ENCODE results near the gene E2F3. TPM values are rescaled to one million over a fixed set of nuclear protein-coding genes. Genes with fewer than 3 reads are reported as not detected.

Gene E2F3
- total RNA-seq, 1 experiment from 2014 or later: 27.1 TPM

DNA sequence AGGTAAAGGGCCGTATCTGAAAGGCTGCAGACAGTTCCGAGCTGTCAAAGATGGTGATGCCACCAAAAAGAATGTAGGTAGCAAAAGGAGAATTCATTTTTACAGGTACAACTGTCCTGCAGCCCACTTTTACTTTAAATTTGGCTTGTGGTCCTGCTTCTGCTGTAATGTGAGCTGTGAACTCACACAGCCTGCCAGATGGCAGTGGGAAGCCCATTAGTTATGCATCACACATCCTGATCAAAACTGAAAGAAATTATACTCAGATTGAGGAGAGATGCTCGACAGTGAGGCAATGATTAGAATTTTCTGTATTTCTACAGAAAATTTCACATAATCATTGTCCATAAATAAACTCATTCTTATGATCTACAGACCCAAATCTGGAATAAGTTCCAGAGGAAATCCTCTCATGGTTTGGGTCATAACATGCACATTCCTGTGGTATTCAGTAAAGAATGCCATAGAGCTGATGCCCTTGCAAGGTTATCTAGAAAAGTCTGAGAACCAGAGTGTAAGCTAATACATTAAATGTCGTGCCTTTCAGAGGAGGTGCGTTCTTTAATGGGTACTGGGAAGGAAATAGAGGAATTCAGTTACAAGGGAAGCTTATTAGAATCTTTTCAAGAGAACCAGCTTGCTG is 23.9 kb upstream of the E2F3 start:
- DNase-seq (ENCODE audit: low read depth, low spot score): no peak
- BruUV-seq (replicated peaks): no TSS peak
- Histone ChIP-seq H3K4me3 (replicated peaks in 1 of 2; ENCODE audit: low read depth in 1 of 2, low read length in 2 of 2) (no peak overlapping the region), H4K20me1 (ENCODE audit: insufficient read depth) (no peaks in the 10 kb centered on the region), H3K79me2 (ENCODE audit: insufficient read depth, low read length) (no peaks in the 10 kb centered on the region), H3K9ac (ENCODE audit: low read length) (no peak overlapping the region), H3K4me2 (ENCODE audit: low read length) (no peak overlapping the region), H3K4me1 (ENCODE audit: control insufficient read depth in 1 of 2, insufficient read depth in 2 of 2, low read length in 2 of 2) (peaks cover 0 to 5% of the 10 kb centered on the region in 2 experiments; a peak in 1 of 4 replicates), H3K9me2 (ENCODE audit: insufficient read depth) (no peaks in the 10 kb centered on the region), H2AFZ (ENCODE audit: low read depth, low read length, poor library complexity, severe bottlenecking) (no peak overlapping the region), H3K27me3 (ENCODE audit: insufficient read depth, low read length) (no peaks in the 10 kb centered on the region), H3K36me3 (ENCODE audit: control insufficient read depth in 1 of 2, insufficient read depth in 2 of 2, low read length in 2 of 2) (no peaks in the 10 kb centered on the region), H3K9me3 (ENCODE audit: control insufficient read depth in 1 of 2, insufficient read depth in 1 of 2, low read depth in 1 of 2, low read length in 2 of 2) (no peaks in the 10 kb centered on the region), H3K27ac (ENCODE audit: low read depth, low read length) (no peak overlapping the region)
- ChIA-PET RAD21 (ENCODE audit: low non-redundant PET in 1 of 2, low total read pairs in 2 of 2, uncharacterized antibody in 2 of 2, unreplicated experiment in 2 of 2) (no interaction called here), POLR2A (no interaction called here), CTCF (interaction anchor here (1.4 kb wide), 1 partner anchor 23 kb away, joined by 3 read pairs; no protein-coding TSS in a partner anchor)
- ATAC-seq: no peak
- TF ChIP-seq POLR2A (IDR thresholded peaks at IDR 0.05; ENCODE audit: borderline replicate concordance, extremely low read depth, insufficient read depth, insufficient read length) (no peak), EZH2phosphoT487 (IDR thresholded peaks at IDR 0.05; ENCODE audit: borderline replicate concordance) (no peak), SP1 (IDR thresholded peaks at IDR 0.05; ENCODE audit: low read depth) (no peak), SIN3A (IDR thresholded peaks at IDR 0.05; ENCODE audit: low read depth) (no peak), FOSL1 (IDR thresholded peaks at IDR 0.05; ENCODE audit: low read depth) (no peak), ZFX (IDR thresholded peaks at IDR 0.05) (no peak), JUND (IDR thresholded peaks at IDR 0.05) (no peak), RAD21 (IDR thresholded peaks at IDR 0.05; ENCODE audit: low read depth) (no peak), EZH2 (IDR thresholded peaks at IDR 0.05) (no peak), TCF7L2 (IDR thresholded peaks at IDR 0.05; ENCODE audit: borderline replicate concordance, extremely low read depth, insufficient read depth, insufficient read length) (no peak)
- TF ChIP-seq, protein P1, sequence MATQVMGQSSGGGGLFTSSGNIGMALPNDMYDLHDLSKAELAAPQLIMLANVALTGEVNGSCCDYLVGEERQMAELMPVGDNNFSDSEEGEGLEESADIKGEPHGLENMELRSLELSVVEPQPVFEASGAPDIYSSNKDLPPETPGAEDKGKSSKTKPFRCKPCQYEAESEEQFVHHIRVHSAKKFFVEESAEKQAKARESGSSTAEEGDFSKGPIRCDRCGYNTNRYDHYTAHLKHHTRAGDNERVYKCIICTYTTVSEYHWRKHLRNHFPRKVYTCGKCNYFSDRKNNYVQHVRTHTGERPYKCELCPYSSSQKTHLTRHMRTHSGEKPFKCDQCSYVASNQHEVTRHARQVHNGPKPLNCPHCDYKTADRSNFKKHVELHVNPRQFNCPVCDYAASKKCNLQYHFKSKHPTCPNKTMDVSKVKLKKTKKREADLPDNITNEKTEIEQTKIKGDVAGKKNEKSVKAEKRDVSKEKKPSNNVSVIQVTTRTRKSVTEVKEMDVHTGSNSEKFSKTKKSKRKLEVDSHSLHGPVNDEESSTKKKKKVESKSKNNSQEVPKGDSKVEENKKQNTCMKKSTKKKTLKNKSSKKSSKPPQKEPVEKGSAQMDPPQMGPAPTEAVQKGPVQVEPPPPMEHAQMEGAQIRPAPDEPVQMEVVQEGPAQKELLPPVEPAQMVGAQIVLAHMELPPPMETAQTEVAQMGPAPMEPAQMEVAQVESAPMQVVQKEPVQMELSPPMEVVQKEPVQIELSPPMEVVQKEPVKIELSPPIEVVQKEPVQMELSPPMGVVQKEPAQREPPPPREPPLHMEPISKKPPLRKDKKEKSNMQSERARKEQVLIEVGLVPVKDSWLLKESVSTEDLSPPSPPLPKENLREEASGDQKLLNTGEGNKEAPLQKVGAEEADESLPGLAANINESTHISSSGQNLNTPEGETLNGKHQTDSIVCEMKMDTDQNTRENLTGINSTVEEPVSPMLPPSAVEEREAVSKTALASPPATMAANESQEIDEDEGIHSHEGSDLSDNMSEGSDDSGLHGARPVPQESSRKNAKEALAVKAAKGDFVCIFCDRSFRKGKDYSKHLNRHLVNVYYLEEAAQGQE (IDR thresholded peaks at IDR 0.05; ENCODE audit: low read depth): no peak
- TF ChIP-seq, protein P2, sequence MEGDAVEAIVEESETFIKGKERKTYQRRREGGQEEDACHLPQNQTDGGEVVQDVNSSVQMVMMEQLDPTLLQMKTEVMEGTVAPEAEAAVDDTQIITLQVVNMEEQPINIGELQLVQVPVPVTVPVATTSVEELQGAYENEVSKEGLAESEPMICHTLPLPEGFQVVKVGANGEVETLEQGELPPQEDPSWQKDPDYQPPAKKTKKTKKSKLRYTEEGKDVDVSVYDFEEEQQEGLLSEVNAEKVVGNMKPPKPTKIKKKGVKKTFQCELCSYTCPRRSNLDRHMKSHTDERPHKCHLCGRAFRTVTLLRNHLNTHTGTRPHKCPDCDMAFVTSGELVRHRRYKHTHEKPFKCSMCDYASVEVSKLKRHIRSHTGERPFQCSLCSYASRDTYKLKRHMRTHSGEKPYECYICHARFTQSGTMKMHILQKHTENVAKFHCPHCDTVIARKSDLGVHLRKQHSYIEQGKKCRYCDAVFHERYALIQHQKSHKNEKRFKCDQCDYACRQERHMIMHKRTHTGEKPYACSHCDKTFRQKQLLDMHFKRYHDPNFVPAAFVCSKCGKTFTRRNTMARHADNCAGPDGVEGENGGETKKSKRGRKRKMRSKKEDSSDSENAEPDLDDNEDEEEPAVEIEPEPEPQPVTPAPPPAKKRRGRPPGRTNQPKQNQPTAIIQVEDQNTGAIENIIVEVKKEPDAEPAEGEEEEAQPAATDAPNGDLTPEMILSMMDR (IDR thresholded peaks at IDR 0.05 in 2 of 3, conservative IDR thresholded peaks at IDR 0.05 in 1 of 3; ENCODE audit: borderline replicate concordance in 1 of 3, insufficient read depth in 1 of 3, low read depth in 2 of 3, low read length in 2 of 3): no peak
- TF ChIP-seq, protein P3, sequence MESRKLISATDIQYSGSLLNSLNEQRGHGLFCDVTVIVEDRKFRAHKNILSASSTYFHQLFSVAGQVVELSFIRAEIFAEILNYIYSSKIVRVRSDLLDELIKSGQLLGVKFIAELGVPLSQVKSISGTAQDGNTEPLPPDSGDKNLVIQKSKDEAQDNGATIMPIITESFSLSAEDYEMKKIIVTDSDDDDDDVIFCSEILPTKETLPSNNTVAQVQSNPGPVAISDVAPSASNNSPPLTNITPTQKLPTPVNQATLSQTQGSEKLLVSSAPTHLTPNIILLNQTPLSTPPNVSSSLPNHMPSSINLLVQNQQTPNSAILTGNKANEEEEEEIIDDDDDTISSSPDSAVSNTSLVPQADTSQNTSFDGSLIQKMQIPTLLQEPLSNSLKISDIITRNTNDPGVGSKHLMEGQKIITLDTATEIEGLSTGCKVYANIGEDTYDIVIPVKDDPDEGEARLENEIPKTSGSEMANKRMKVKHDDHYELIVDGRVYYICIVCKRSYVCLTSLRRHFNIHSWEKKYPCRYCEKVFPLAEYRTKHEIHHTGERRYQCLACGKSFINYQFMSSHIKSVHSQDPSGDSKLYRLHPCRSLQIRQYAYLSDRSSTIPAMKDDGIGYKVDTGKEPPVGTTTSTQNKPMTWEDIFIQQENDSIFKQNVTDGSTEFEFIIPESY (IDR thresholded peaks at IDR 0.05; ENCODE audit: extremely low read depth, insufficient replicate concordance, low read length): no peak
- TF ChIP-seq, protein P4, sequence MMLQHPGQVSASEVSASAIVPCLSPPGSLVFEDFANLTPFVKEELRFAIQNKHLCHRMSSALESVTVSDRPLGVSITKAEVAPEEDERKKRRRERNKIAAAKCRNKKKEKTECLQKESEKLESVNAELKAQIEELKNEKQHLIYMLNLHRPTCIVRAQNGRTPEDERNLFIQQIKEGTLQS (IDR thresholded peaks at IDR 0.05): no peak
- TF ChIP-seq, protein P5, sequence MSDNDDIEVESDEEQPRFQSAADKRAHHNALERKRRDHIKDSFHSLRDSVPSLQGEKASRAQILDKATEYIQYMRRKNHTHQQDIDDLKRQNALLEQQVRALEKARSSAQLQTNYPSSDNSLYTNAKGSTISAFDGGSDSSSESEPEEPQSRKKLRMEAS (IDR thresholded peaks at IDR 0.05): no peak
- intact Hi-C loops (cut with micrococcal nuclease): no loop called here
